MM.1S (cell line): ENCODE data around the gene CERS6.

Experiments used
- DNase-seq: peaks from one replicate; pipeline ENCODE4 v3.0.0-alpha.2; 2015
- H2AFZ ChIP-seq: fragments of 300-600 bp; sonication (generic); 2 replicates; pipeline ENCODE4 v1.6.0; 2016; ENCODE audit warnings: antibody characterized with exemption, low read length
- H3F3A ChIP-seq: fragments of 300-600 bp; sonication (generic); 2 replicates; pipeline ENCODE4 v1.6.1; 2016; ENCODE audit warnings: mild to moderate bottlenecking, antibody characterized with exemption, low read length, moderate library complexity, mixed read lengths; ENCODE audit not compliant: insufficient read depth
- H3K27ac ChIP-seq: fragments of 300-600 bp; sonication (generic); 2 replicates; pipeline ENCODE4 v1.5.1; 2016; ENCODE audit warnings: mild to moderate bottlenecking, low read length
- H3K27me3 ChIP-seq: fragments of 300-600 bp; sonication (generic); replicated peaks from 2 replicates; pipeline ENCODE4 v1.6.0; 2016; ENCODE audit warnings: low read length; ENCODE audit not compliant: insufficient read depth
- H3K36me3 ChIP-seq: fragments of 300-600 bp; sonication (generic); replicated peaks from 2 replicates; pipeline ENCODE4 v1.6.1; 2016; ENCODE audit warnings: mild to moderate bottlenecking, low read length, mixed read lengths; ENCODE audit not compliant: insufficient read depth
- H3K4me1 ChIP-seq: fragments of 300-600 bp; sonication (generic); 2 replicates; pipeline ENCODE4 v1.6.1; 2016; ENCODE audit warnings: low read length, mixed read lengths
- H3K4me2 ChIP-seq: fragments of 300-600 bp; sonication (generic); 2 replicates; pipeline ENCODE4 v1.6.0; 2016; ENCODE audit warnings: low read depth, low read length
- H3K4me3 ChIP-seq: fragments of 300-600 bp; sonication (generic); 2 replicates; pipeline ENCODE4 v1.5.1; 2016; ENCODE audit warnings: low read length, mixed read lengths
- H3K79me2 ChIP-seq: fragments of 300-600 bp; sonication (generic); 2 replicates; pipeline ENCODE4 v1.6.1; 2016; ENCODE audit warnings: mixed run types, low read length, mixed read lengths
- H3K9ac ChIP-seq: fragments of 300-600 bp; sonication (generic); 2 replicates; pipeline ENCODE4 v1.6.1; 2016; ENCODE audit warnings: low read length, mixed read lengths
- H3K9me2 ChIP-seq: fragments of 300-600 bp; sonication (generic); replicated peaks from 2 replicates; pipeline ENCODE4 v1.6.1; 2016; ENCODE audit warnings: mild to moderate bottlenecking, low read length, mixed read lengths; ENCODE audit not compliant: insufficient read depth
- H3K9me3 ChIP-seq: fragments of 300-600 bp; sonication (generic); replicated peaks from 2 replicates; pipeline ENCODE4 v1.6.1; 2016; ENCODE audit warnings: mild to moderate bottlenecking, low read length, mixed read lengths; ENCODE audit not compliant: insufficient read depth
- H4K20me1 ChIP-seq: fragments of 300-600 bp; sonication (generic); 2 replicates; pipeline ENCODE4 v1.6.1; 2016; ENCODE audit warnings: mild to moderate bottlenecking, low read length, moderate library complexity, mixed read lengths; ENCODE audit not compliant: insufficient read depth
- EZH2 ChIP-seq: fragments of 300-600 bp; sonication (generic); optimal IDR thresholded peaks from 2 replicates; pipeline ENCODE3; 2017; ENCODE audit warnings: low read depth, mild to moderate bottlenecking, antibody characterized with exemption, low read length, mixed read lengths
- EZH2phosphoT487 ChIP-seq: fragments of 300-600 bp; sonication (generic); IDR thresholded peaks from 2 replicates; pipeline ENCODE4 v1.6.1; 2018; ENCODE audit warnings: antibody characterized with exemption, low read length
- TF ChIP-seq, protein P1 (sequence below): fragments of 300-600 bp; sonication (generic); IDR thresholded peaks from 2 replicates; pipeline ENCODE4 v1.5.1; 2016; ENCODE audit warnings: antibody characterized with exemption, low read length, mixed read lengths

CERS6 gene

GRCh38 chr2:168669151-168669550, 213.1 kb downstream of the CERS6 start:
- no peaks in the 10 kb centered on the region for H3F3A ChIP-seq
- no peaks in the 10 kb centered on the region for H3K4me1 ChIP-seq
- no peak overlapping the region for H3K4me3 ChIP-seq
- H3K4me2 ChIP-seq = no peak overlapping the region
- H2AFZ ChIP-seq = no peak overlapping the region
- no peaks in the 10 kb centered on the region for H4K20me1 ChIP-seq
- H3K9me2 ChIP-seq = no peaks in the 10 kb centered on the region
- no peaks in the 10 kb centered on the region for H3K9me3 ChIP-seq
- TF ChIP-seq EZH2phosphoT487 = no peak
- TF ChIP-seq, protein P1, sequence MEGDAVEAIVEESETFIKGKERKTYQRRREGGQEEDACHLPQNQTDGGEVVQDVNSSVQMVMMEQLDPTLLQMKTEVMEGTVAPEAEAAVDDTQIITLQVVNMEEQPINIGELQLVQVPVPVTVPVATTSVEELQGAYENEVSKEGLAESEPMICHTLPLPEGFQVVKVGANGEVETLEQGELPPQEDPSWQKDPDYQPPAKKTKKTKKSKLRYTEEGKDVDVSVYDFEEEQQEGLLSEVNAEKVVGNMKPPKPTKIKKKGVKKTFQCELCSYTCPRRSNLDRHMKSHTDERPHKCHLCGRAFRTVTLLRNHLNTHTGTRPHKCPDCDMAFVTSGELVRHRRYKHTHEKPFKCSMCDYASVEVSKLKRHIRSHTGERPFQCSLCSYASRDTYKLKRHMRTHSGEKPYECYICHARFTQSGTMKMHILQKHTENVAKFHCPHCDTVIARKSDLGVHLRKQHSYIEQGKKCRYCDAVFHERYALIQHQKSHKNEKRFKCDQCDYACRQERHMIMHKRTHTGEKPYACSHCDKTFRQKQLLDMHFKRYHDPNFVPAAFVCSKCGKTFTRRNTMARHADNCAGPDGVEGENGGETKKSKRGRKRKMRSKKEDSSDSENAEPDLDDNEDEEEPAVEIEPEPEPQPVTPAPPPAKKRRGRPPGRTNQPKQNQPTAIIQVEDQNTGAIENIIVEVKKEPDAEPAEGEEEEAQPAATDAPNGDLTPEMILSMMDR = no peak
- no peak for TF ChIP-seq EZH2
- no peaks in the 10 kb centered on the region for H3K79me2 ChIP-seq
- no peak for DNase-seq
- H3K9ac ChIP-seq = no peak overlapping the region
- H3K27me3 ChIP-seq = no peaks in the 10 kb centered on the region
- H3K36me3 ChIP-seq = no peaks in the 10 kb centered on the region
- H3K27ac ChIP-seq = no peak overlapping the region

DNA sequence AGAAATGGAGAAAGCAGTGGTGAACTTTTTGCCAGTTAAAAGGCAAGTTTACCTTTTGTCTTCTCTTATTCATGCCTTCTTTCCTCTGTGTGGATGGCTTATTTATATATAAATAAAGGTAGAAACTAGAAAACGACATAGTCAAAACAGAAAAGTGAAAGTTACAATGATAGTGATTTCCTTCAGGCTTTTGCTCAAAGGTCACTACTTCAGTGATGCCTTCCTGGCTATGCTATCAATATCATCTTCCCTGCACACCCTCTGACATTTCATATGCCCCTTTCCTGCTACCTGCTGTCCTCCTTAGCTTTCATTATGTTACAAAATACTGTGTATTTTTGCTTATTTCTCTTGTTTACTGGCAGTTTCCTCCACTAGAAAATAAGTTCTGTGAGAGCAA, 214.4 kb downstream of the CERS6 start:
- DNase-seq = no peak
- Histone ChIP-seq H3K36me3 (no peaks in the 10 kb centered on the region), H3K79me2 (no peaks in the 10 kb centered on the region), H4K20me1 (no peaks in the 10 kb centered on the region), H3K9me2 (no peaks in the 10 kb centered on the region), H3K4me3 (no peak overlapping the region), H3K27me3 (no peaks in the 10 kb centered on the region), H3K4me2 (no peak overlapping the region), H3K9me3 (no peaks in the 10 kb centered on the region), H3K4me1 (no peaks in the 10 kb centered on the region), H3F3A (no peaks in the 10 kb centered on the region), H2AFZ (no peak overlapping the region), H3K9ac (no peak overlapping the region), H3K27ac (no peak overlapping the region)
- no peak for TF ChIP-seq EZH2phosphoT487
- TF ChIP-seq, protein P1 = no peak
- no peak for TF ChIP-seq EZH2

GRCh38 chr2:168671932-168672331, 215.9 kb downstream of the CERS6 start:
- no peak for DNase-seq
- H3K4me1 ChIP-seq = no peaks in the 10 kb centered on the region
- H3F3A ChIP-seq = no peaks in the 10 kb centered on the region
- no peak overlapping the region for H2AFZ ChIP-seq
- no peaks in the 10 kb centered on the region for H3K36me3 ChIP-seq
- no peaks in the 10 kb centered on the region for H3K9me2 ChIP-seq
- no peaks in the 10 kb centered on the region for H3K79me2 ChIP-seq
- H3K27me3 ChIP-seq = no peaks in the 10 kb centered on the region
- H4K20me1 ChIP-seq = no peaks in the 10 kb centered on the region
- H3K4me3 ChIP-seq = no peak overlapping the region
- no peak overlapping the region for H3K4me2 ChIP-seq
- no peak overlapping the region for H3K27ac ChIP-seq
- H3K9ac ChIP-seq = no peak overlapping the region
- TF ChIP-seq, protein P1 = no peak
- no peak for TF ChIP-seq EZH2phosphoT487
- no peak for TF ChIP-seq EZH2
- no peaks in the 10 kb centered on the region for H3K9me3 ChIP-seq
